AG04449 (cell line): Measurements from ENCODE around the gene ASPDH.

Source experiments
- CTCF ChIA-PET: fragments of 350-600 bp; formaldehyde crosslinking; extraction: SDS; loops from one replicate; lab custom pipeline; 2021; ENCODE audit warnings: antibody characterized with exemption; lab: Yijun Ruan, JAX
- POLR2A ChIA-PET: fragments of 400-600, 350-600 bp; formaldehyde crosslinking; extraction: SDS; loops from one replicate; lab custom pipeline; 2020; ENCODE audit warnings: antibody characterized with exemption, inconsistent platforms; lab: Yijun Ruan, JAX
- DNase-seq: peaks from one replicate; pipeline ENCODE4 v3.0.0-alpha.2; 2010; ENCODE audit warnings: low read depth, low spot score
- H3K4me3 ChIP-seq: 2 replicates; pipeline ENCODE4 v1.5.1; 2011; ENCODE audit warnings: low read depth, mild to moderate bottlenecking, control low read depth, low read length
- CTCF ChIP-seq: IDR thresholded peaks from one replicate; pipeline ENCODE4 v1.5.1; 2011; ENCODE audit warnings: mild to moderate bottlenecking, moderate library complexity, low read length, control low read depth, inconsistent platforms; ENCODE audit not compliant: insufficient read depth; ENCODE audit errors: missing control alignments

The ASPDH gene

GRCh38 chr19:50509366-50509765, 4.3 kb downstream of the ASPDH start:
- DNase-seq = no peak
- TF ChIP-seq CTCF = no peak
- H3K4me3 ChIP-seq = no peak overlapping the region; the same call in 1 of the 2 replicates
- ChIA-PET CTCF (interaction anchor here (1.3 to 3.2 kb wide), 3 partner anchors 29 to 152 kb away, joined by 3 to 17 read pairs (median 11); no protein-coding TSS in a partner anchor), POLR2A (no interaction called here)

GRCh38 chr19:50508843-50509190, 4.9 kb downstream of the ASPDH start:
- ChIA-PET CTCF (interaction anchor here (0.6 to 1.3 kb wide), 3 partner anchors 104 to 152 kb away, joined by 3 read pairs; no protein-coding TSS in a partner anchor), POLR2A (no interaction called here)
- DNase-seq = no peak
- TF ChIP-seq CTCF = no peak
- no peak overlapping the region for H3K4me3 ChIP-seq

- CTCF ChIA-PET = no interaction called here
- TF ChIP-seq CTCF = no peak
- H3K4me3 ChIP-seq = no peak overlapping the region
Measured at GRCh38 chr19:50507376-50507775, 6.3 kb downstream of the ASPDH start.

GRCh38 chr19:50506700-50507099, 7.0 kb downstream of the ASPDH start:
- no peak for TF ChIP-seq CTCF
- POLR2A ChIA-PET = no interaction called here

More at GRCh38 chr19:50507376-50507775, 6.3 kb downstream of the ASPDH start:
- no peak for DNase-seq
- POLR2A ChIA-PET = no interaction called here

GRCh38 chr19:50505856-50506611, 7.7 kb downstream of the ASPDH start:
- POLR2A ChIA-PET = no interaction called here
- CTCF ChIA-PET = no interaction called here
- H3K4me3 ChIP-seq = no peak overlapping the region
- no peak for DNase-seq
- TF ChIP-seq CTCF = no peak

More at GRCh38 chr19:50506700-50507099, 7.0 kb downstream of the ASPDH start:
- H3K4me3 ChIP-seq = no peak overlapping the region
- DNase-seq = no peak
- CTCF ChIA-PET = no interaction called here

GRCh38 chr19:50501568-50502475, 11.9 kb downstream of the ASPDH start:
- DNase-seq = no peak
- H3K4me3 ChIP-seq = no peak overlapping the region
- CTCF ChIA-PET = no interaction called here
- no peak for TF ChIP-seq CTCF
- POLR2A ChIA-PET = interaction anchor here (1.2 kb wide), 1 partner anchor 9 kb away, joined by 4 read pairs; the partner anchor contains the start of gene JOSD2
